ENCODE measurements around the gene FBXO36.

DNA sequence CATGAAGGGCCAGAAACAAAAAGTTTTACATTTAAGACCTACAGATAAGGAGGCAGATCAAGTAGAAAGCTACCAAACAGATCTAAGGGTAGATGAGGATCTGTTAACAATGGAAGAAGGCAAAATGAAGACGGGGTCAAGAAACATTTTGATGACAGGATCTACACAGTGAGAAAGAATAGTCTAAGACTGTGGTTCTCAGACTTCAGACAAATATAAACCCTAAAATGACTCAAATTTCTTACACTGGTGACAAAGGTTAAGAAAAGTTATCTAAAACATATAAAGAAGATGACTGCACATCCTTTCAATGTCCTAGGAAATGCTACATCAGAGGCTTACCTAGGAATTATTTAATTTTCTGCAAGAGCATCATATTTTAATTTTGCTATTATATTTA, 34.9 kb upstream of the FBXO36 start:
- TF ChIP-seq, protein P1, sequence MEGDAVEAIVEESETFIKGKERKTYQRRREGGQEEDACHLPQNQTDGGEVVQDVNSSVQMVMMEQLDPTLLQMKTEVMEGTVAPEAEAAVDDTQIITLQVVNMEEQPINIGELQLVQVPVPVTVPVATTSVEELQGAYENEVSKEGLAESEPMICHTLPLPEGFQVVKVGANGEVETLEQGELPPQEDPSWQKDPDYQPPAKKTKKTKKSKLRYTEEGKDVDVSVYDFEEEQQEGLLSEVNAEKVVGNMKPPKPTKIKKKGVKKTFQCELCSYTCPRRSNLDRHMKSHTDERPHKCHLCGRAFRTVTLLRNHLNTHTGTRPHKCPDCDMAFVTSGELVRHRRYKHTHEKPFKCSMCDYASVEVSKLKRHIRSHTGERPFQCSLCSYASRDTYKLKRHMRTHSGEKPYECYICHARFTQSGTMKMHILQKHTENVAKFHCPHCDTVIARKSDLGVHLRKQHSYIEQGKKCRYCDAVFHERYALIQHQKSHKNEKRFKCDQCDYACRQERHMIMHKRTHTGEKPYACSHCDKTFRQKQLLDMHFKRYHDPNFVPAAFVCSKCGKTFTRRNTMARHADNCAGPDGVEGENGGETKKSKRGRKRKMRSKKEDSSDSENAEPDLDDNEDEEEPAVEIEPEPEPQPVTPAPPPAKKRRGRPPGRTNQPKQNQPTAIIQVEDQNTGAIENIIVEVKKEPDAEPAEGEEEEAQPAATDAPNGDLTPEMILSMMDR (IDR thresholded peaks at IDR 0.05; ENCODE audit: low read length), result no peak
- no peak for TF ChIP-seq EZH2phosphoT487 (IDR thresholded peaks at IDR 0.05; ENCODE audit: low read length)
- TF ChIP-seq EZH2 (optimal IDR thresholded peaks at IDR 0.05; ENCODE audit: low read depth, low read length), result no peak

All from MM.1S (cell line).